DND-41 (cell line): Measurements from ENCODE around the gene OBSL1.

ENCODE experiments used
- EZH2 ChIP-seq: IDR thresholded peaks from 3 replicates; pipeline ENCODE4 v1.6.1; 2012; ENCODE audit warnings: borderline replicate concordance, low read depth, mild to moderate bottlenecking, moderate library complexity, low read length, inconsistent platforms; ENCODE audit not compliant: severe bottlenecking
- TF ChIP-seq, protein P1 (sequence below): IDR thresholded peaks from 2 replicates; pipeline ENCODE4 v1.5.1; 2012; ENCODE audit warnings: borderline replicate concordance, low read length, moderate library complexity, mild to moderate bottlenecking; ENCODE audit not compliant: poor library complexity, severe bottlenecking; ENCODE audit errors: extremely low read depth

GRCh38 chr2:219609149-219609750, 37.9 kb upstream of the OBSL1 start:
- TF ChIP-seq, protein P1, sequence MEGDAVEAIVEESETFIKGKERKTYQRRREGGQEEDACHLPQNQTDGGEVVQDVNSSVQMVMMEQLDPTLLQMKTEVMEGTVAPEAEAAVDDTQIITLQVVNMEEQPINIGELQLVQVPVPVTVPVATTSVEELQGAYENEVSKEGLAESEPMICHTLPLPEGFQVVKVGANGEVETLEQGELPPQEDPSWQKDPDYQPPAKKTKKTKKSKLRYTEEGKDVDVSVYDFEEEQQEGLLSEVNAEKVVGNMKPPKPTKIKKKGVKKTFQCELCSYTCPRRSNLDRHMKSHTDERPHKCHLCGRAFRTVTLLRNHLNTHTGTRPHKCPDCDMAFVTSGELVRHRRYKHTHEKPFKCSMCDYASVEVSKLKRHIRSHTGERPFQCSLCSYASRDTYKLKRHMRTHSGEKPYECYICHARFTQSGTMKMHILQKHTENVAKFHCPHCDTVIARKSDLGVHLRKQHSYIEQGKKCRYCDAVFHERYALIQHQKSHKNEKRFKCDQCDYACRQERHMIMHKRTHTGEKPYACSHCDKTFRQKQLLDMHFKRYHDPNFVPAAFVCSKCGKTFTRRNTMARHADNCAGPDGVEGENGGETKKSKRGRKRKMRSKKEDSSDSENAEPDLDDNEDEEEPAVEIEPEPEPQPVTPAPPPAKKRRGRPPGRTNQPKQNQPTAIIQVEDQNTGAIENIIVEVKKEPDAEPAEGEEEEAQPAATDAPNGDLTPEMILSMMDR, result no peak
- no peak for TF ChIP-seq EZH2
